Stimulated activated CD4-positive, alpha-beta T cell treated with anti-CD3 and anti-CD28 coated beads, Interleukin-2, amount 100 ng/mL, for 24 hours (primary cell): ENCODE data around the gene FBXO27.
"Not testable (repeated sequence)": the region's sequence is repeated elsewhere in the genome, so short reads cannot be mapped to it uniquely, and the experiment has no call there.

Experiments used
- DNase-seq, 2 donors: peaks; one replicate each; pipeline ENCODE4 v3.0.0-alpha.2; 2020

The FBXO27 gene

DNA sequence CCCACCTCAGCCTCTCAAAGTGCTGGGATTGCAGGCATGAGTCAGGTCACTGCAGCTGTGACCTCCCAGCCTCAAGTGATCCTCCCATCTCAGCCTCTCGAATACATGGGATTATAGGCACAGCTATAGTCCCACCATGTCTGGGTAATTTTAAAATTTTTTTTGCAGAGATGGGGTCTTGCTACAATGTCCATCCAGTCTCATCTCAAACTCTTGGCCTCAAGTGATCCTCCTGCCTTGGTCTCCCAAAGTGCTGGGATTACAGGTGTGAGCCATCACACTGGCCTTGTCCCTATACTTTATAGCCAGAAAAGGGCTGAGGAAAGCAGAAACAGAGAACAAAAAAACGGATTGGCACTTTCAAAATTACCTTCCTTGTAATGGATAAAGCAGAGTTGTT lies 4.8 kb upstream of the FBXO27 start:
- no peak for DNase-seq

DNA sequence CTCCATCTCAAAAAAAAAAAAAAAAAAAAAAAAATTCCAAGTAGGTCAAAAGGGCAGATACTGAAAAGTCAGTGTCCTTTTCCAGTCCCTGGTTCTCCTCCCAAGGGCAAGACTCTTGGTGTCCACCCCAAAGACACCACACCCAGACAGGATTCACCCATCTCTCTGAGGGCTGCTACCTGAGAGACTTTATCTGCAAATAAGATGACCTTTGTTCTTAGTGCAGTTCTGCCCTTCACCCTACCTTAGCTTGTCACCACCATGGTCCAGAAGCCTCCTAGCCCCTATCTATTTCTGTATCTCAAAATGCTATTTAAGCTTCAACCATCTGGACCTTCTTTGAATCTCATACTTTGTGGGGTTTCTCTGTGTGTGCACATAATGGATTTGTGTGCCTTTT lies 4.2 kb upstream of the FBXO27 start:
- DNase-seq: no peak

DNA sequence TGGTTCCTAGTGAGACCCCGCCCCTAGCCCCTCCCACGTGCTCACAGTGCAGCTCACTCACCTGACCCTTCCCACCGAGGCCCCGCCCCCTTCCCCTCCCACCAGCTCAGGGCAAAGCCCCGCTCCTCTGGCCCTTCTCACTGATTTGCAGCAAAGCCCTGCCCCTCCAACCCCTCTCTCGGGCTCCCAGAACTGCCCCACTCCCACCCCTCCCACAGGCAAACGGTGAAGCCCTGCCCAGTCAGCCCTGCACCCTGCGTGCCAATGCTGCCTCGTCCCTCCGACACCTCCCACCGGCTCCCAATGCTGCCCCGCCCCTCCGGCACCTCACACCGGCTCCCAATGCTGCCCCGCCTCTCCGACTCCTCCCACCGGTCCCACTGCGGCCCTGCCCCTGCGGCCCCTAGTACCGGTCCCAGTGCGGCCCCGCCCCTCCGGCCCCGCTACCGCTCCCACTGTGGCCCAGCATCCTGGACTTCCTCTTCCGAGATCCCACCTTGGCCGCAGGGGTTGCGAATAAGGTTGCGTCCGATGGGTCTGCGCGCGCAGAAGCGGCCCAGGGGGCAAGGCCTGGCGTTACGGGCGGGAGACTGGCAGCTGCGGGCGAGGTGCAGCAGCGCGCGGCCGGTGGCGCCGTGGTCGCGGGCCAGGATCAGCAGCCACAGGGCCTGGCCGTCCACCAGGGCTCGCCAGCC lies 834 bp downstream of the FBXO27 start:
- DNase-seq: peak; percentile 85 to 91

DNA sequence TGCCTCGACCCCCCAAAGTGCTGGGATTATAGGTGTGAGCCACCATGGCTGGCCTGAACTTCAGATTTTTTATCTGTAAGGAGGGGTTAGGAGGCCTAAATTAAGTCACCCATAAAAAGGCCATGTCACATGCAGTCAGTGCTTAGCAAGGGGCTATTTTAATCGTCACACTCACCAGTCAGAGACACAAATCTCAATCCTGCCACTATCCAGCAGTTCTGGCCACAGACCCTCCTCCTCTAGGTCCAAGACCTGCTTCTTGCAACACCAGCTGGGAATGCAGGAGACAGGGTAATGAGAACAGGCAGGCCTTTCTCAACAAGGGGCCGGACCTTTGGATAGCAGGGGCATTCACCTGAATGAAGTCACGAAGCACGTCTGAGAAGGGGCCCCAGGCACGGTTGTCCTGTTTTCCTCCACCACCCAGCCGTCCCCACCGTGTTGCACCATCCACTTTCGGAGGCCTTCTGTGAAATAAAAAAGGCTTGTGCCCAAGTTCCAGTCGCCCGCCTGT lies 1.4 kb downstream of the FBXO27 start:
- DNase-seq: no peak

DNA sequence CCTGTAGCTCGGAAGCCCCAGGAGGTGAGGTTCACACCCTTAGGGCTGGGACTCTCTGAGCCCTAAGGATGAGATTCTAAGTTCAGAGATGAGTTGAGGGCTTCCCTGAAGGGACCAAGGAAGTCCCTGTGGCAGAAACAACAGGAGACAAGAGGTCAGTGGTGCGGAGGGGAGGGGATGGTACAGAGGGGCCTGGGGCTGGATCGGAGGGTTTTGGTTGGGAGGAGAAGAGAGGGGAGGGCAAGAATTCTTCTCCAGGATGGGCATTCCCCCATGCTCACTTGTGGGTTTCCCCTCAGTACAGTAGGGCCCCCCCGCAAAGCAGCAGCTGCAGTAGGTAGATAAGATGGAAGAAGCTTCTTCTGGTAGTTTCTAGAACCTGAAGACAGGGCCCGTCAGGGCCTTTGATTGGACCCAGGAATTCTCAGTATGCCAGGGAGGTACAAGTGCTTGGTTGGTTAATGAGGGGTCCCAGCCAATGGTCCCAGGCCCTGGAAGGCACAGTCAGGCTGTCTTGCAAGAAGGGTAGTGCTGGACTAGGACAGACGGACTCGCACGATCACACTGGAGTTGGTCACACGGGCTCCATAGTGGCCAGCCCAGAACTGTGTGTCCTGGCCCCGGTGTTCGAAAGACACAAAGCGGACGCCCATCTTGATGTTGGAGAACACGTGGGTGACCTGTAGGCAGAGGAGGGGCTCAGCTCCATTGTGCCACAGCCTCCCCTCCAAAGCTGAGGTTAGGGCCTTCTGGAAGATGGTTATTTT lies 7.3 kb downstream of the FBXO27 start:
- no peak for DNase-seq

DNA sequence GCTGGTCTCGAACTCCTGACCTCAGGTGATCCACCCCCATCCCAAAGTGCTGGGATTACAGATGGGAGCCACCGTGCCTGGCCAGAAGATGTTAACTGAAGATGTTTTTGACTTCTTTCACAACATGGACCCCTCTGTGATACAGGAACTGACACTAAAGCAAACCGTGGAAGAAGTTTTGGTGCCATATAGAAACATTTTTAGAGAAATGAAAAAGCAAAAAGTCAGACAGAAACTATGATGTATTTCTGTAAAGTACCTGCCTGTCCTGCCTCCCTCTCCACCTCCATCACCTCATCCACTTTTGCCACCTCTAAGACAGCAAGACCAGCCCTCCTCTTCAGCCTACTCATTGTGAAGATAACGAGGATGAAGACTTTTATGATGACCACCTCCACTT lies 11.3 kb downstream of the FBXO27 start:
- no peak for DNase-seq

DNA sequence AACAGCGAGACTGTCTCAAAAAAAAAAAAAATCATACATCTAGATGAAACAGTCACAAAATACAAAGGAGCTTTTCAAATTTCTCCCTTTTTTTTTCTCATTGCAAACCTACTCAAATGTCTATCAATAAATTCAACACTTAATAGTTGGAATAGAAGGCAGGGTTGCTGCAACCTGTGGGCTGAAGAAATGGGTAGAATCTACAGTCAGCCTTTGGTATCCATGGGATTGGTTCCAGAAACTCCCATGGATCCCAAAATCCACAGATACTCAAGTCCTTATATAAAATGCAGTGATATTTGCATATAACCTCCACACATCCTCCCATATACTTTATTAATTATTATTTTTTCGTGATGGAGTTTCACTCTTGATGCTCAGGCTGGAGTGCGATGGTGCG lies 14.7 kb downstream of the FBXO27 start:
- no peak for DNase-seq

DNA sequence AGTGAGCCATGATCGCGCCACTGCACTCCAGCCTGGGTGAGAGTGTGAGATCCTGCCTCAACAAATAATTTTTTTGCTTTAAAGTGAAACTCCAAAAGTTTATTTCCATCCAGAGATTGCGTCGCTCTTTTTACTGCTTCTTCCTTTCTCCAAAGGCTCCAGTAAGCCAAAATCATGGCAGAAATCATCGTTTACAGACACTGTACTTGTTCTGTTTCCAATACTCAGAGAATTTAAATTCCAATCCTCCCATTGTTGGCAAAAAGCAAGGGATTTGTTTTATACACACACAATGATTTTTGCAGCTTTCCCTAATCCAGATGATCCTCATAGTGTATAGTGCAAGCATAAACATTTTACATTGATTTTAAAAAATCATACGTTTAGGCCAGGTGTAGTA lies 15.3 kb downstream of the FBXO27 start:
- no peak for DNase-seq

DNA sequence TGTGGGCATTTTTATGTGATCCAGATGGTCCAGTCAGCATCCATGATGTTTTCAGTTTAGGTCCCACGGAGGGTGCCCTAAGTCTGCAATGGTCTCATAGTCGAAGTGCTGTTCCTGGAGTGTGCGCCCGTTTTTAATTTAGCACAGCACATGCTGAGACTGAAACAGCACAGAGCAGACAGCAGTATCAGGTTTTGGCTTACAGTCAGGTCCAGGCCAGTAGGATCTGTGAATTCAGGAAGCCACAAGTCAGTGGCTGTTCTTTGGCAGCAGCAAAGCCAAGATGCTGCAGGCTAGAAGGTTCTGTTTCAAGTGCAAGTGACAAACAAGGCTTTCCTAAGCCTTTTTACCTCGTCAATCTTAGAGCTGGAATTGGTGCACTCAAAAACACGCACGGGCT lies 18.3 kb downstream of the FBXO27 start:
- no peak for DNase-seq

DNA sequence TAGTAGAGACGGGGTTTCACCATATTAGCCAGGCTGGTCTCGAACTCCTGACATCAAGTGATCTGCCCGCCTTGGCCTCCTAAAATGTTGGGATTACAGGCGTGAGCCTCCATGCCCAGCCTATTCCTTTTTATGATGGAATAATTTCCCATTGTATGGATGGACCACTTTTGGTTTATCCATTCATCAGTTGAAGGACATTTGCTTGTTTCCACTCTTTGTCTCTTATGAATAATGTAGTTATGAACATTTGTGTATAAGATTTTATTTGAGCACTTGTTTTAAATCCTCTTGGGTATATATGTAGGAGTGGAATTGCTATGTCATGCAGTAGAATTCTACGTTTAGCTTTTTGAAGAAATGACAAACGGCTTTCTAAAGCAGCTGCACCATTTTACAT lies 23.3 kb downstream of the FBXO27 start:
- no peak for DNase-seq

DNA sequence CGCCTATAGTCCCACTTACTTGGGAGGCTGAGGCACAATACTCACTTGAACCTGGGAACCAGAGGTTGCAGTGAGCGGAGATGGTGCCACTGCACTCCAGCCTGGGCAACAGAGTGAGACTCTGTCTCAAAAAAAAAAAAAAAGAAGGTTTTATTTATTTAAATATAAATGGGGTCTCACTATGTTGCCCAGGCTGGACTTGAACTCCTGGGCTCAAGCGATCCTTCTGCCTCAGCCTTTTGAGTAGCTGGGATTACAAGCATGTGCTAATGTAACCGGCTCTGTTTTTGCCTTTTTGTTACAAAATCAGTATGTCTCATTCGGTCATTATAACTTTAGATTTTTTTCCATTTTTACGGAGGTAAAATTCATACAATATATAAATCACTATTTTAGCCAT lies 24.2 kb downstream of the FBXO27 start:
- DNase-seq: no peak

DNA sequence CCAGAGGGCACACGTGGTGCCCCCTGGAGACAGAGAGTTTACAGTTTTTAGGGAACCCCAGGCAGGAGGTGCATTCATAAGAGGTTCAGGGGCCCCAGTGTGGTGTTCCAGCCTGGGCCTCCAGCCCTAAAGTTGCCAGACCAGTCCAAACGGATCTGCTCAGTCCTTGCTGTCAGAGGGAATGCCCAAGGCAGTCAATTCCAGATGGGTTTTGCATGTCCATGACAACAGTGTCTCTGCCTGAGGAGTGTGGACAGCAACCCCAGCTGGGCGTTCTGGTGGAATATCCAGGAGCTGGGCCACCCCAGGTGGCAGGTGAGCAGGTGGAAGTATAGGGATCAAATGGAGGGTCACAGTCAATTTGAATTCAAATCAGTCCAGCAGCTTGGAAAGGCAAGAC lies 25.3 kb downstream of the FBXO27 start:
- no peak for DNase-seq

DNA sequence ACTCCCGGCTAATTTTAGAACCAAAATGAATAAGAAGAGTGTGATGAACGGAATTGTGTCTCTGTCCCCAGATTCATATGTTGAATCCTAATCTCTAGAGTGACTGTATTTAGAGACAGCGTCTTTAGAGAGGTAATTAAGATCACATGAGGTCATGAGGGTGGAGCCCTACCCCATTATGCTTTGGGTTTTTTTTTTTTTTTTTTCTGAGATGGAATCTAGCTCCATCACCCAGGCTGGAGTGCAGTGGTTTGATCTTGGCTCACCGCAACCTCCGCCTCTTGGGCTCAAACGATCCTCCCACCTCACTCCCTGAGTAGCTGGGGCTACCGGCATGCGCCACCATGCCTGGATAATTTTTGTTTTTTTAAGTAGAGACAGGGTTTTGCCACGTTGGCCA lies 27.9 kb downstream of the FBXO27 start:
- DNase-seq: no peak

DNA sequence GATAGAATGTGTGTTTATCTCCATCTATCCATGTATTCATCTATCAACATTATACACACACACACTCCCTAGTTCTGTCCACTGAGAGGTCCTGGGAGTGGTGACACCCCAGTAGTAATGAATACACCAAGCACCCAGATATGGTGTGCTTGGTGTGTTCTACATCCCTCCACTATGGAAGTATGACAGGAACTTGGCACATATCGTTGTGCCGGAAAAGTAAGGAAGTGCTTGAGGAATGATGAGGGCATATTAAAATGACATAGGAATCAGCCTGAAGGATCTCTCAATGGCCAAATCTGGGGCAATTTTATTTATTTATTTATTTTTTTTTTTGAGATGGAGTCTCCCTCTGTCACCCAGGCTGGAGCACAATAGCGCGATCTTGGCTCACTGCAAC lies 28.6 kb downstream of the FBXO27 start:
- no peak for DNase-seq

DNA sequence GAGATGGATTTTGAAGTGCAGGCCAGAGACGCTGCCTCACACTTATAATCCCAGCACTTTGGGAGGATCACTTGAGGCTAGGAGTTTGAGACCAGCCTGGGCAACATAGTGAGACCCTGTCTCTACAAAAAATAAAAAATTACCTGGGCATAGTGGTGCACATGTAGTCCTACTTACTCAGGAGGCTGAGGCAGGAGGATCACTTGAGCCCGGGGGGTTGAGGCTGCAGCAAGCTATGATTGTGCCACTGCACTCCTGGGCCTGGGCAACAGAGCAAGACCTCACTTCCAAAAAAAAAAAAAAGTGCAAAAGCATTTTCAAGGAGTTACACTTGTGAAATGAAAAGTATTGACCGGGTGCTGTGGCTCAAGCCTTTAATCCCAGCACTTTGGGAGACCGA lies 29.2 kb downstream of the FBXO27 start:
- DNase-seq: no peak

DNA sequence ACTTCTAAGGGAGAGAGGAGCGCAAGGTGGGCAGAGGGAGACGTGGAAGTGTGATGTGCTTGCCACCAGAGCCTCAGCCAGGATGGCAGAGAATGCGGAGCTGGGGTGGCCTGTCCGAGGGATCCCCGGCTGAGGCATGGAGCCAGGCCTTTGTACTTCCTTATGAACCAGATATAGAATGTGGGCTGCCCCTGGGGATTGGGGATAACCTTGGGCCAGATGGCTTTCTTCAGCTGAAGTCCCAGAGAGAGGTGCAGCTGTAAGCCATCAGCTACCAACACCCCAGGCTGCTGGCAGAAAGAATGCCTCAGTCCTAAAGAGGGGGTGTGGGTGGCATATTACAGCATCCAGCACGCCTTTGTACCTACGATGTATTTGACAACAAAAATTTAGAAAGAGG lies 31.3 kb downstream of the FBXO27 start:
- no peak for DNase-seq

DNA sequence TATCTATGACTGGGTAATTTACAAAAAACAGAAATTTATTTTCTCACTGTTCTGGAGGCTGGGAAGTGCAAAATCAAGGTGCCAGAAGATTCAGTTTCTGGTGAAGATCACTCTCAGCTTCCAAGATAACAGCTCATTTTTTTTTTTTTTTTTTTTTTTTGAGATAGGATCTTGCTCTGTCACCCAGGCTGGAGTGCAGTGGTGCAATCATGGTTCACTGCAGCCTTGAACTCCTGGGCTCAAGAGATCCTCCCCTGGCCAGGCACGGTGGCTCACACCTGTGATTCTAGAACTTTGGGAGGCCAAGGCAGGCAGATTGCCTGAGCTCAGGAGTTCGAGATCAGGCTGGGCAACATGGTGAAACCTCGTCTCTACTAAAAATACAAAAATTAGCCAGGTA lies 34.8 kb downstream of the FBXO27 start:
- not testable (repeated sequence) for DNase-seq

DNA sequence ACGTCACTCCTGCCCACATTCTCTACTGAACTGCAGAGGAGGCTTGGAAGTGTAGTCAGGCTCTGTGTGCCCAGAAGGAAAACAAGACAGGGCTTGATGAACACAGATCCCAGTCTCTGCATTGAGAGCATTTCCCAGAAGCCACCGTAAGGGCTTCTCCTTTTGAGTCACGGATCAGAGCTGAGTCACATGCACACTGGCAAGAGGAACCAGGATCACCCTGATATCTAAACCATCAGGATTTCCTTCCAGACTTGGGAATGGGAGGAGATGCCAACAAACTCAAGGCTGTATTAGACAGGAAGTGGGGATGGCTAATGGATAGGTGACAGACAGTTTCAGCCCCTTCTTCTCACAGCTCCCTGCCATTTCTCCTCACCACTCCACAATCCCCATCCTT lies 39.1 kb downstream of the FBXO27 start:
- DNase-seq: no peak

DNA sequence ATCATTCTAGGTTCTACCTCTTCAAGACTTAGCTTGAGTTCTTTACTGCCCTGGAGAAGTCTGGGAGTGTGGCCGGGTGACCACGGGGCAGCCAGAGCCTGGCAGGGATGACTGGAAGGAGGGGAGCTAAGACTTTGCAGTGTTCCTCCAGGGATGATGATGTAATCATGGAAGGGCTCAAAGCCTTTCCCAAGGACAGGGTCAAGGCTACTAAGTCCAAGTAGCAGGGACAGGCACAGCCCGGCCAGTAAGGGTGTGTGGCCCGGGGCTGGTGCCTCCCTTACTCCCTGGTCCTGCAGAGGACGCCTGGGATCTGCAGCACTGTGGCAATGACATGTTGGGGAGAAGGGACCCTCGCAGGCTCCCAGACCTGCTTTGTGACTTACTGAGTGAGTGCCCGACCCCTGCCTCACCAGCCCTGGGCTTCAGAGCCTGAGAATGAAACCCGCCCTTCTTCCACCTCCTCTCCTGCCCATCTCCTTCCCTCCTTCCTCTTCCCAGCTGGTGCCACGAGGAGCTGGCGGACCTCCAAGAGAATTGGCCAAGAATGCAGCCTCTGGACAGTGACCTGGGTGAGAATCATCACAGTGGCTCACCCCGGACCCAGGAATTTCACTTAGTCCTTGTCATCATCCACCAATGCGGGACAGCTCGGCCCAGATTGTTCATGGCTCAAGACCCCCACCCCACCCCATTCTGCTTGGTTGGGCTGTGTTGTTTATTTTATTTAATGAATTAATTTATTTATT lies 41.2 kb downstream of the FBXO27 start:
- no peak for DNase-seq

DNA sequence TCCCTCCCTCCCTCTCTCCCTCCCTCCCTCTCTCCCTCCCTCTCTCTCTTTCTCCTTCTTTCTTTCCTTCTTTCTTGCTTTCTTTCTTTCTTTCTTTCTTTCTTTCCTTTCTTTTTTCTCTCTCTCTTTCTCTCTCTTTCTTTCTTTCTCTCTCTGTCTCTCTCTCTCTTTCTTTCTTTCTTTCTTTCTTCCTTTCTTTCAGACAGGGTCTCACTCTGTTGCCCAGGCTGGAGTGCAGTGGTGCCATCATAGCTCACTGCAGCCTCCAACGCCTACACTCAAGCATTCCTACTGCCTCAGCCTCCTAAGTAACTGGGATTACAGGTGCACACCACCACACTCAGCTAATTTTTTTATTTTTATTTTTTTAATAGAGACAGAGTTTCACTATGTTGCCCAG lies 42.7 kb downstream of the FBXO27 start:
- not testable (repeated sequence) for DNase-seq

DNA sequence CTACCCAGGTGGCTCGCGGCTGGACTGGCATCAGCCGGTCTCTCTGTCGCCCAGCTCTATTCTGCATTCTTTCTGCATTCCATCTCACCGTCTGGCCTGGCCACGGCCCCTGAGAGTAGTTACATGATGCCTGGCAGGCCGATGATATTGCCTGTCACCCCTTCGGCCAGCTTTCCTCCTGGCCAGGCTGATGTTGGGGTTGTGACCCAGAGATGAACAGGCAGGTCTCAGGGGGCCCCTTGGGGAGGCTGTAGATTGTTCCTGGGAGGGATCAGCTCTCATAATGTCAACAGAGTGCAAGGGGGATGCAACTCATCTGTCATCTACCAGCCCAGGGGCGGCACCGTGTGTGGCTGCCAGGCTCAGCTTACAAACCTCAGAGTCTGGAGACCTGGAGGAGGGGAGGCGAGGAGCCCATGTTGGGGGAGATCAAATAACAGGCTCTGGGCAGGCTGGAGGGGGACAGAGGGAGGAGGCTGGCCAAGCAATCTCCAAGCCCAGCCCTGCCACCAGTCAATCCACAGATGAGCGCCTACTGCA lies 43.2 kb downstream of the FBXO27 start:
- DNase-seq: no peak

DNA sequence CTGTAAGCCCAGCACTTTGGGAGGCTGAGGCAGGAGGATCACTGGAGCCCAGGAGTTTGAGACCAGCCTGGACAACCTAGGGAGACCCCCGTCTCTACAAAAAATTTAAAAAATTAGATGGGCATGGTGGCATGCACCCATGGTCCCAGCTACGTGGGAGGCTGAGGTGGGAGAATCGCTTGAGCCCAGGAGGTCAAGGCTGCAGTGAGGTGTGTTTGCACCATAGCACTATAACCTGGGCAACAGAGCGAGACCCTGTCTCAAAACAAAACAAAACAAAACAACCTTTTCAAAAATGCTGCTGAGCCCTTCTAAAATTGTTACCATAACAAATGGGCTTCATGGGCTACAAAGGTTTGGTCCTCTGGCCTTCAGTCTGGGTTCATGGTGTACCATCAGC lies 43.7 kb downstream of the FBXO27 start:
- not testable (repeated sequence) for DNase-seq

DNA sequence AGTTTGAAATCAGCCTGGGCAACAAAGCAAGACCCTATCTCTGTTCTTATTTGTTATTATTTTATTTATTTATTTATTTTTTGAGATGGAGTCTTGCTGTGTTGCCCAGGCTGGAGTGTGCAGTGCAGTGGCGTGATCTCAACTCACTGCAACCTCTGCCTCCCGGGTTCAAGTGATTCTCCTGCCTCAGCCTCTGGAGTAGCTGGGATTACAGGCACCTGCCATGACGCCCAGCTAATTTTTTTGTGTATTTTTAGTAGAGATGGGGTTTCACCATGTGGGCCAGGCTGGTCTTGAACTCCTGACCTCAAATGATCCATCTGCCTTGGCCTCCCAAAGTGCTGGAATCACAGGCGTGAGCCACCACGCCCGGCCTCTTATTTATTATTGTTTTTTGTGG lies 44.6 kb downstream of the FBXO27 start:
- DNase-seq: not testable (repeated sequence)

DNA sequence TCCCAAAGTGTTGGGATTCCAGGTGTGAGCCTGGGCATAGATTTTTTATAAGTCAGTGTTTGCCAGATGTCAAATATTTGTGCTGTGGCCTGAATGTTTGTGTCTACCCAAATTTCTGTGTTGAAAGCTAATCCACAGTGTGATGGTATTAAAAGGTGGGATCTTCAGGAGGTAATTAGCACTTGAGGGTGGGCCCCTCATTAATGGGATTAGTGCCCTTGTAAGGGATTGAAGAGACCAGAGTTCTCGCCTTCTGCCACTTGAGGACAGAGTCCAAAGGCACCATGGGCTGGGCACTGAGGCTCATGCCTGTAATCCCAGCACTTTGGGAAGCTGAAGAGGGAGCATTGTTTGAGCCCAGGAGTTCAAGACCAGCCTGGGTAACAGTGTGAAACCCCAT lies 47.1 kb downstream of the FBXO27 start:
- no peak for DNase-seq
